K562 treated with DMSO at 1 percent for 24 hours (cell line): ENCODE results near the gene NFASC. TPM values are rescaled to one million over a fixed set of nuclear protein-coding genes. Genes with fewer than 3 reads are reported as not detected.

Experiments
- total RNA-seq: library from RNA; unstranded; fragments of 300-600 nt; gene quantifications from 2 replicates; pipeline ENCODE4 v1.2.3, GENCODE V29; 2022; ENCODE audit warnings: low read depth; ENCODE audit not compliant: insufficient read depth

Gene NFASC
- total RNA-seq: 0.14 TPM in 1 of 2 replicates, not detected in the other

GRCh38 chr1:204870160-204870912 lies at the start of gene NFASC:
NFASC (plus strand) TSS chr1:204870862; CDS start chr1:204944316, 73,454 bp downstream.

GRCh38 chr1:205042911-205043806 lies 172.5 kb downstream of the NFASC start, which contains the start of gene CNTN2:
CNTN2 (plus strand) TSS chr1:205043212; CDS start chr1:205053186, 9,974 bp downstream.

Other genes with a start within 250 kb of the NFASC start
- not detected in 2 replicates for gene LRRN2, start 185.1 kb upstream of the NFASC start, total RNA-seq
- gene CNTN2, start 172.3 kb downstream of the NFASC start, total RNA-seq: not detected in 2 replicates
- gene TMEM81, start 213.6 kb downstream of the NFASC start, total RNA-seq: 8.6 and 8.7 TPM in 2 replicates